Activated gamma-delta T cell treated with anti-CD3 and anti-CD28 coated beads, Interleukin-2, amount 50 U/mL, for 16 hours (primary cell): ENCODE results near the gene ZNF778.

ENCODE experiments used
- DNase-seq: peaks from one replicate; pipeline ENCODE4 v3.0.0-alpha.2; 2020; ENCODE audit warnings: low read depth

The ZNF778 gene

GRCh38 chr16:89277641-89278341 lies 60.3 kb downstream of the ZNF778 start:
- DNase-seq = no peak

- no peak for DNase-seq
These were observed 61.1 kb downstream of the ZNF778 start for GRCh38 chr16:89278441-89279240.

- no peak for DNase-seq
These were observed 62.4 kb downstream of the ZNF778 start for GRCh38 chr16:89279666-89280481.

GRCh38 chr16:89280546-89281188 lies 63.2 kb downstream of the ZNF778 start:
- DNase-seq = no peak

- DNase-seq = no peak
These were observed 63.7 kb downstream of the ZNF778 start for GRCh38 chr16:89281189-89281577.

- DNase-seq = no peak
These were observed 64.3 kb downstream of the ZNF778 start for GRCh38 chr16:89281829-89282228.

GRCh38 chr16:89282523-89282922 lies 65.0 kb downstream of the ZNF778 start:
- DNase-seq = no peak

- DNase-seq = no peak
These were observed 65.9 kb downstream of the ZNF778 start for GRCh38 chr16:89283449-89283848.

- DNase-seq = no peak
These were observed 67.9 kb downstream of the ZNF778 start for GRCh38 chr16:89285381-89285780.

GRCh38 chr16:89286096-89286495 lies 68.6 kb downstream of the ZNF778 start:
- no peak for DNase-seq
